ENCODE results near the gene F11. TPM values are rescaled to one million over a fixed set of nuclear protein-coding genes. Genes with fewer than 3 reads are reported as not detected.
A peak's percentile ranks its signal among the peaks of the same experiment; 100 is the strongest.

Gene F11
- total and polyA plus RNA-seq, 9 of the 15 experiments (the other 6 are each of a cell fraction or from before 2014, with no cell fraction given): not detected

- no TSS peak for BruUV-seq (replicated peaks)
- FAIRE-seq: no peak
- H3K9me1 ChIP-seq (ENCODE audit: control insufficient read depth, insufficient read depth, low read length): no peaks in the 10 kb centered on the region
- no peaks in the 10 kb centered on the region for H4K20me1 ChIP-seq (replicated peaks; ENCODE audit: control insufficient read depth, insufficient read depth, low read length)
- H3K4me2 ChIP-seq (ENCODE audit: insufficient read depth, low read length): no peak overlapping the region
- no peak overlapping the region for H3K4me3 ChIP-seq
- H3K27me3 ChIP-seq (ENCODE audit: control insufficient read depth in 2 of 2, insufficient read depth in 2 of 2, low read length in 2 of 2): no peaks in the 10 kb centered on the region; a peak in 1 of 5 replicates
- H3K9ac ChIP-seq (ENCODE audit: insufficient read depth in 1 of 2, low read depth in 2 of 2, low read length in 2 of 2): no peak overlapping the region
- CTCF ChIA-PET (ENCODE audit: low intra/inter-chr PET ratio): no interaction called here
- in situ Hi-C loops (cut with MboI) (no loop called here), intact Hi-C loops (cut with micrococcal nuclease) (no loop called here)
- H2AFZ ChIP-seq (ENCODE audit: low read depth, low read length): no peak overlapping the region
- 0% methylated on average over 1 of the region's 1 CpG for WGBS (ENCODE audit: insufficient coverage, low coverage, missing lambda C conversion rate)
- no peaks in the 10 kb centered on the region for H3K36me3 ChIP-seq (ENCODE audit: control insufficient read depth, insufficient read depth, low read length)
- H3K9me3 ChIP-seq (replicated peaks; ENCODE audit: control insufficient read depth, insufficient read depth, low read depth, low read length): no peaks in the 10 kb centered on the region
- no peaks in the 10 kb centered on the region for H3K79me2 ChIP-seq (ENCODE audit: control insufficient read depth, insufficient read depth, low read length)
- POLR2A ChIA-PET: no interaction called here
- H3K4me1 ChIP-seq (replicated peaks in 1 of 2; ENCODE audit: control insufficient read depth in 2 of 2, insufficient read depth in 2 of 2, low read length in 2 of 2): no peaks in the 10 kb centered on the region
- no peak overlapping the region for H3K27ac ChIP-seq (ENCODE audit: extremely low read depth, low read depth, low read length)
- no peak for ATAC-seq
- no peak for DNase-seq (ENCODE audit: extremely low read depth in 1 of 4, low spot score in 3 of 4)
- no peak for TF ChIP-seq E2F5 (CRISPR knock-in tag; IDR thresholded peaks at IDR 0.05)
- TF ChIP-seq ZNF324 (CRISPR knock-in tag; IDR thresholded peaks at IDR 0.05): no peak
- no peak for TF ChIP-seq ZNF586 (CRISPR knock-in tag; conservative IDR thresholded peaks at IDR 0.05)
- no peak for TF ChIP-seq BCOR (IDR thresholded peaks at IDR 0.05)
- no peak for TF ChIP-seq ELF2 (CRISPR knock-in tag; IDR thresholded peaks at IDR 0.05)
- TF ChIP-seq SNRNP70 (optimal IDR thresholded peaks at IDR 0.05; ENCODE audit: low read depth, low read length): no peak
- TF ChIP-seq ZBTB40 (IDR thresholded peaks at IDR 0.05): peak; percentile 92
- TF ChIP-seq ZBTB40 (CRISPR knock-in tag; IDR thresholded peaks at IDR 0.05): peak; percentile 79
- no peak for TF ChIP-seq ZNF232 (CRISPR knock-in tag; IDR thresholded peaks at IDR 0.05)
- no peak for TF ChIP-seq EWSR1 (IDR thresholded peaks at IDR 0.05; ENCODE audit: borderline replicate concordance, low read depth, partially characterized antibody)
- TF ChIP-seq CREB1 (IDR thresholded peaks at IDR 0.05): no peak
- TF ChIP-seq CREB1 (CRISPR knock-in tag; IDR thresholded peaks at IDR 0.05): no peak
- TF ChIP-seq YBX1 (IDR thresholded peaks at IDR 0.05): no peak
- TF ChIP-seq NFIC (IDR thresholded peaks at IDR 0.05): no peak
- no peak for TF ChIP-seq TAF9B (IDR thresholded peaks at IDR 0.05; ENCODE audit: partially characterized antibody)
Measured at GRCh38 chr4:186217733-186218293, 48.2 kb upstream of the F11 start.
